ENCODE results near the gene SPRING1.
A peak's percentile ranks its signal among the peaks of the same experiment; 100 is the strongest.
"Not testable (repeated sequence)": the region's sequence is repeated elsewhere in the genome, so short reads cannot be mapped to it uniquely, and the experiment has no call there.

SPRING1 gene, protein sequence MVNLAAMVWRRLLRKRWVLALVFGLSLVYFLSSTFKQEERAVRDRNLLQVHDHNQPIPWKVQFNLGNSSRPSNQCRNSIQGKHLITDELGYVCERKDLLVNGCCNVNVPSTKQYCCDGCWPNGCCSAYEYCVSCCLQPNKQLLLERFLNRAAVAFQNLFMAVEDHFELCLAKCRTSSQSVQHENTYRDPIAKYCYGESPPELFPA

DNA sequence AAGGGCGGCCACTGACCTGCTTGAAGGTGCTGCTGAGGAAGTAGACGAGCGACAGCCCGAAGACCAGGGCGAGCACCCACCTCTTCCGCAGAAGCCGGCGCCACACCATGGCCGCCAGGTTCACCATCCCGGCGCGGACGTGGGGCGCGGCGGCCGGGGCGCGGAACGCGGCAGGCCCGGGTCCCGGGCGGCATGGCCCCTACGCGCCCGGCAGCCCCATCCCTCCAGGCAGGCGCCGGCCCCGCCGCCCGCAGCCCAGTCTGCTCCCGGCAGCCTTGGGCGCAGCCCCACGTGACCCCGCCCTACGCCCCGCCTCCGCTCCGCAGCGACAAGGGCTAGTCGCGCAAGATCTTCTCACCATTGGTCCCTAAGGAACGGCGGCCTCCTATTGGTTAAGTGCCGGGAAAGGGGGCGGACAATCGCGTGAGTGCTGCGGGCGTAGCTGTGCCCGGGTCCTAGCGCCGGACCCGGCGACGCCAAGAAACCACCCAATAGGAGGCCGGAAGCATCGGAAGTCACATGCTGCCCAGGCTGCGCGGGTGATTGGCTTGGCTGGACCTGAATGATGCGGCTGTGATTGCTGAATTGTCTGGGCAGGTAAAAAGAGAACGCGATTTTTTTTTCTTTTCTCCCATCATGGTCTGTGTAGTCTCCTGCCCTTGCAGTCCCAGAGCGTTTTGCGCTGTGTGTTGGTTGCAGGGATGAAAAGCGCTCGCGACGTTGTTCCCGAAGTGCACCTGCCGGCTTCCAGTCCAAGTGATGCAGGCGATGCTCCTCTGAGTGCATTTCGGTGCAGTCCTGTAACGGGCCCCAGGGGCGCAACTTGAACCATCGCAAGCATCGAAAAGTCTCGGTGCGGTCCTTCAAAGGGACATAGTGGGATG, at the start of gene SPRING1, which contains the start of gene RNFT2:
Gene SPRING1, minus strand, starts transcription at position 296 of the 884 bp plus-strand sequence. Its CDS starts 169 bp downstream, at position 127.
Gene RNFT2, plus strand, starts transcription at position 542 of the 884 bp plus-strand sequence. CDS start 2,183 bp downstream, outside the sequence.
- peak; percentile 100 for DNase-seq

DNA sequence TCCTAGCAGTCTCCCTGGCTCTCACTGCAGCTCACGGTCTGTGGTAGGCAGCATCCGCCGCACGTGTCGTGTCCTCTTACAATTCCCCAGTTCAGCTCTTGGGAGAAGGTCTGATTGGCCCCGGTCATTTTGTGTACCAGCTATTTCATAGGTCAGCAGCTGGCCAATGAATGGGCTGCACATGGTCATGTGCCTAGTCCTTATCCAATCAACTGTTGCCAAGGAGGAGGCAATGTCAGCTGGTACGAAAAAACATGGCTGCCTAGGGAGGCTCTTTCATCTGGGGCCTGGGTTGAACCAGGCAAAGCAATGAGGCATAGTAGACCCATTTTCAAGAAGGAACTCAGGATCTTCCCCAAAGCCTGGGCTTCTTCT, 46.4 kb upstream of the SPRING1 start:
- no peak for DNase-seq

DNA sequence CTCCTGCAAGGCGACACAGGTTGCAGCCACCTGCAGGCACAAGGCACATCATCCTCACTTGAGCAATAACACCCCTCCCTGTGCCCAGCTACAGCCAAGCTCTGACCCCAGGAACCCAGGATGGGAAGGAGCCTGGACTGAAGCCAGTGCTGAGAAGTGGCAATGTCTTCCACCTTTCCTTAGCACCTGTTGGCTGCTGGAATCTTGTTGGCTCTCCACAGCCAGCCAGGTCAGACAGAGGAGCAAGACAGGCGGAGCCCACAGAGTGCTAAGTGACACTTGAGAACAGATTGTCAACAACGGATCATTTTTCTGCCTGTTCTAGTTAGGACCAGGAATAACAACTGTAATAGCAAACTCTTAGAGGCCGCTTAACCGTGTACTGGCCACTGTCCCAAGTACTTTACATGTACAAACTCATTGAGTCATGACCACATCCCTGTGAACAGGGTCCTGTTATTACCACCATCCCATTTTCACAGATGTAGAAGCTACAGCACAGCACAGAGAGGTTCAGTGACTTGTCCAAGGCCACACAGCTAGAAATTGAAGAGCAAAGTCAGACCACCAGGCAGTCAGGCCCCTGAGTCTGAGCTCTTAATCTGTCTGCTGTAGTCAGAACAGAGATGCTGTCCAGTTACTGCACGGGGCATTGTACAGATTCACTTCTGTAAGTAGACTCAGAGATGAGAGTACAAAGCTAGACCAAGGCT, 45.8 kb upstream of the SPRING1 start:
- DNase-seq, result no peak

DNA sequence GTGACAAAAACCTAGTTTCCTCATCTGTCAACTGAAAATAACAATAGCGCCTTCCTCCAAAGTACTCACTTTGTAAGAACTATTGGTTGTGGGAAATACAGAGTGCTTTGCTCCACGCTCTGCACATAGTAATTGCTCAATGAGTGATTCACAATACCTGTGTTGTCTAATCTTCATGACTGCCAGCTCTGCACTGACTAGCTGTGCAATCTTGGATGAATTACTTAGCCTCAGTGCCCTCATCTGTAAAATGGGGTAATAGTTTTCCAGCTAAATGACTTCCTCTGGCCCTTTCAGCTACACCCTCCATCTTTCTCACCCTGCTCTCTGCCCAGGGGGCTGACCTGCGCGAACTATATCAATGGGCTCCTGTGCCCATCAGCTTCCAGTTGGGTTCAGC, 43.1 kb upstream of the SPRING1 start:
- DNase-seq, result no peak

DNA sequence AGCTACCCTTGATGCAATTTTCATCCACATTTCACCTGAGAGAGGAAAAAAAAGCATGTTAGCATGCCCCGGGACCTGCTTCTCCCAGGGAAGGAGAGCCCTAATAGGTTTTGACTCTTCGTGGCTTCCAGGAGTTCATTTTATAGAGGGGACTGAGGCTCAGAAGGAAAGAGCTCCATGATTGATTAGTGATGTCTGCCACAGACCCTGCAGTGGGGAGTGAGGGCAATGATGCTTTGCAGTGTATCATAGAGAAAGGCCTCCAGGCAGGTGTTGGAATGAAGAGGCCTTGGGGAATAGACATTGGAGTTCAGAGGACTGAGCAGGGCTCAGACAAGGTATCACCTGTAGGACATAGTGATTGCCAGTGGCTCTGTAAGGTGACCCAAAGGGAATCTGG, 41.7 kb upstream of the SPRING1 start:
- no peak for DNase-seq

DNA sequence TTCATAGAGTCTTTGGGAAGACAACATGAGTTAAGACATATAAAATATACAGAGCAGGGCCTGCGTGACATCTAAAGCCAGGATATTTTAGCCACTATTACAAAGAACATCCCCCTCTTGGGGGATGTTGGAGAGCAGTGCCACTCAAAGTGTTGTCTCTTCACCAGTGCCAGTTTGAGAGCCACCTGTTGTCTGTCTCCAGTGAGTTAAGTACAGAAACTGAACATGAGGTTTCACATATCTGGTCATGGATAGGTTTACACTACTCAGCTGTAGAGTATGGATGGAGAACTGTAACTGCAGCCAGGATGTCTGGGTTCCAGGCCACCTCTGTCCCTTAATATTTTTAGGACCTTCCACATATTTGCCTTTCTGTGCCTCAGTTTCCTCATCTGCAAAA, 39.4 kb upstream of the SPRING1 start:
- DNase-seq, result no peak

DNA sequence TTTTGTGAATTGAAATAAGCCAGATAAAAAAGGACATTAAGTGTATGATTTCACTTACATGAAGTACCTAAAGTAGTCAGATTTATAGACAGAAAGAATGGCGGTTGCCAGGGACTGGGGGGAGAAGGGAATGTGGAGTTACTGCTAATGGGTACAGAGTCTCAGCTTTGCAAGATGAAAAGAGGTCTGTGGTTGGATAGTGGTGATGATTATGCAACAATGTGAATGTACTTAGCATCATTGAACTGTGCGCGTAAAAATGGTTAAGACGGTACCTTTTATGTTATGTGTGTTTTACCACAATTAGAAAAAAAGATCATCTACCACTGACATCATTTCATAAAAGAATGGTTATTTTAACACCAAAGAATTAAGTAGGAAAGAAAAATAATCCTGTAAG, 36.2 kb upstream of the SPRING1 start:
- DNase-seq, result no peak

DNA sequence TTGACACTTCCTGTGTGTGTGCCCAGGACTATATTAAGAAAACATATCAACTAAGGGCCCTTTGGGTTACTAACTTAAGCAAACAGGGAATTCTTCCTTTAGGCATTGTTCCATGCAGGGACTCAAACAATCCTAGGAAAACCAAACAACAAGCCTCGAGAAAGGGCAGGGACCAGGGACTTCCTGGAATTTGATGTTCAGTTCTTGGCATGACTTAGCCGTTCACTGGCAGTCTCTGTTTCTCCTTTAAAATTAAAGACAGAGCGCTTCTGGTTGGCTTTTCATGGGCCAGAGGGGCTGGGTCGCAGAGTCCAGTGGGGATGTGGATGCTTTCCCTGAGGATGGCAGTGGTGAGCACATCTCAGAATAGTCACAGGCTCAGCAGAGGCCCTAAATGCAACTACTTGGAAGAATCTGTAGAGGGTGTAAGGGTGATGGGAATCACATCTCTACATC, 35.4 kb upstream of the SPRING1 start:
- no peak for DNase-seq

DNA sequence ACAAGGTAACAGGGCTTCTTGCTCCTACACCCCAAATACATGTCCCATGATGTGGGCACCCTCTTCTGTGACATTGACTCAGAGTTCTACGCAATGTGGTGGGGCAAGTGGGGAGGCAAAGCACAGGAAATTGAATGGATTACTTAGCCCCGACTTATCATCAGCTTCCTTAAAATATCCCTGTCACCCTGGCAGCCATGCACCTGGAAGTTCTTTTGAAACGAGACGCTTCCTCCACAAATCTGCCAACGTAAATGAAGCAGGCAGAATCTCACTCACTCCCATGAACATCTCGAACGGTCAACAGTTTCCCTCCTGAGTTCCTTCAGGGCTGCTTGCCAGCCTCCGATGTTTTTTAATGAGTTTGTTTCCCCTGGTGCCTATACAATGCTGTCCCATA, 33.8 kb upstream of the SPRING1 start:
- no peak for DNase-seq

DNA sequence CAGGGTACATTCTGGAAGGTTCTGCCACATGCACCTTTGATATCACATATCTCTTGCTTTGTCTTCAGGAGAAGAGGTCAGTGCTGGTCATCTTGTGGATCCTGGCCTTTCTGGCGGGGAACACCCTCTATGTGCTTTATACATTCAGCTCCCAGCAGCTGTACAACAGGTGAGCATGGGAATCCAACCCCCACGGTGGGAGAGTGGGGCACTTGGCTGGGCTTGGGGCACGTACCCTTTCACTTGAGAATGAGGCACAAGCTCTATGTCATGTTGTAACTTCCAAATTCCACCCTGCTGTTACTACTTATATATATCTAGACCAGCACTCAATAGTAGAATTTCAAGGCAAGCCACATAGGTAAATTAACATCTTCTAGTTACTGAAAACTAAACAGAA, 28.9 kb upstream of the SPRING1 start:
- no peak for DNase-seq

DNA sequence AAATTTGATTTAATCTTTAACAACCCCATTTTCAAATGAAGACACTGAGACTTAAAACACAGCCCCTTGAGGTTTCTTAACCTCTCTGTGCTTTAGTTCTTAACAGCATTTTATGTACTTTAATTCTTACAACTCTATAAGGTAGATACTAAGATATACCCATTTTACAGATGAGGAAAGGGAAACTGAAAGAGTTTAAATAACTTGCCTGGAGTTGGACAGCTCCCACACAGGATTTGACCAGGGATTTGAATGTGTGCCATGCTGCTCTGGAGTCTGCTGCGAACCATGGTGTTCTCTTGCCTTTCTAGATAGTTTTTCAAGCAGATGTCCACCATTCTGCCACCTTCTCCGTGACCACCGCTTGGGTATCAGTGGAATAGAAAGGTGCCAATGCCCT, 28.4 kb upstream of the SPRING1 start:
- no peak for DNase-seq

DNA sequence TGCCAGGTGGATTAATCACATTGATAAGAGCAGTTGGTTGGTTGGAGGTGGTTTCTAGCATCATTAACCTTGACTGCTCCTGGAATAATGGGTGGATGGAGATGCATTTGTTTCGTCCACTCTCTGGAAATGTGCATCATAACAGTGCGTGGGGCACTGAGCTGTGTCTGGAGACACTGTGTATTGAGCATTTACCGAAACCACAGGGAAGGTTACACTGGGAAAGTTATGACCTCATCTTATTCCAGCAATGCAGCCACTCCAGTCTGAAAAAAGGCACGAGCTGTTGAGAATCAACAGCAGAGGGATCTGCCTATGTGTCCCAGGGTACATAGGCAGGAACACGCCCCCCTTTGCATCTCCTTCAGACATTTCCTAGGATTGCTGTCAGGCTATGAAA, 27.4 kb upstream of the SPRING1 start:
- DNase-seq, result no peak

DNA sequence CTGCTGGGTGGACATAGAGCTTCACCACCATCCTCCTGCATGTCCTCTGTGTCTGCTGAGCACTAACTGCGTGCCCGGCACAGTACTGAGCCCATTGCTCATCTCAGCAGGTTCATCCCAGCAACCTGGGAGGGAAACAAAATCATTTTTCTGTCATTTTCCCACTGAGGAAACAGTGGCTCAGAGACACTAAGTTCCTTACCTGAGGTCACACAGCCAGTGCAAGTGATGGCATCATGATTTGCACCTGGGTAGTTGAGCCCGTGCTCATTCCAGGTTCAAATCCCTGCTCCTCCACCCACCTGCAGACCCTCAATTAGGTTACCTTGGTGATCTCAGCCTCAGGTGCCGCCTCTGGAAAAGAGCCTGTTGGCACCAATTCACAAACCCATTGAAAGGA, 23.6 kb upstream of the SPRING1 start:
- no peak for DNase-seq

DNA sequence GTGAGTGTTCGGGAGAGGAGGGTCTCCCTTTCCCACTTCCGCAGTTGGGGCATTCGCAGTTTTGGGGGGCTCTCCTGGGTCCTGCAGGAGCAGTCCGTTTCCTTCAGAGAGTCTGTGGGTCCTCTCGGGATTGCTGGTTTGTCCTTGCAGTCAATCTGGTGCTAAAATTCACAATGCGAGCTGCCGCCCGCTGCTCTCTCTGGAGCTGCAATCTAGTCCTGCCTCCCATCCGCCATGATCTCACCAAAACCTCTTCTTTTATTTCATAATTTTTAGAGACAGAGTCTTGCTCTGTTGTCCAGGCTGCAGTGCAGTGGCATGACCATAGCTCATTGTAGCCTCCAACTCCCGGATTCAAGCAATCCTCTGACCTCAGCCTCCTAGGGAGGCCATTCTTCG, 22.8 kb upstream of the SPRING1 start:
- no peak for DNase-seq

DNA sequence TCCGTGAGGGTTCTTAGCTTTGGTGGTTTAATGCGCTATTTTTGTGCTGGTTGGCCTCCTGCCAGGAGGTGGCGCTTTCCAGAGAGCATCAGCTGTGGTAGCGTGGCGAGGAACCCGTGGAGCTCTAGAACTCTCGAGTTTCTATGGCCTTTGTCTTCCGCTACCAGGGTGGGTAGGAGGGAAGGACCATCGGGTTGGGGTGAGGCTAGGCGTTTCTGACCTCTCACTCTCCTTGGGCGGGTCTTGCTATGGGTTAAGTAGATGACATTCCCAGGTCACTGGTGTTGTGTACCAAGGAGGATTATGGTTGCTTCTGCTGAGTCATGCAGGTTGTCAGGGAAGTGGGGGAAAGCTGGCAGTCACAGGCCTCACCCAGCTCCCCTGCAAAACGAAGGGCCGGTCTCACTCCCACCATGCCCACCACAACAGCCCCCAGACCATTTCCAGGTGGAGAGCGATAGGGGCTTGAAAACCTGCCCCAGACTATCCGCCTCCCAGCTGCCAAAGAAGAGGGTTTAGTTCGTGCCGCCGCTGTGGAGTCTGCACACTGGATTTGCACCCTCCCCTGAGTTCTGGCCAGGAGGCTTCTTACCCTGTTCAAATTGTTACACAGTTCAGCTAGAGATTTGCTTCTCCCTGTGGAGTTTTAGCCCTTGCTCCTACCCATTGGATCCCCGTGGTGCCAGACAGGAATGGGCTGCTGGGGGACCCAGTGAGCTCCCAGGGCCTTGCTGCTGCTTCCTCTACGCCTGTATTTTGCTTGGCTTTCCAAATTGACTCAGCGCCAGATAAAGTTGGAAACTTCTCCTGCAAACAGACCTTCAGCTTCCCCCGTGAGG, 22.1 kb upstream of the SPRING1 start:
- peak; percentile 41 for DNase-seq

DNA sequence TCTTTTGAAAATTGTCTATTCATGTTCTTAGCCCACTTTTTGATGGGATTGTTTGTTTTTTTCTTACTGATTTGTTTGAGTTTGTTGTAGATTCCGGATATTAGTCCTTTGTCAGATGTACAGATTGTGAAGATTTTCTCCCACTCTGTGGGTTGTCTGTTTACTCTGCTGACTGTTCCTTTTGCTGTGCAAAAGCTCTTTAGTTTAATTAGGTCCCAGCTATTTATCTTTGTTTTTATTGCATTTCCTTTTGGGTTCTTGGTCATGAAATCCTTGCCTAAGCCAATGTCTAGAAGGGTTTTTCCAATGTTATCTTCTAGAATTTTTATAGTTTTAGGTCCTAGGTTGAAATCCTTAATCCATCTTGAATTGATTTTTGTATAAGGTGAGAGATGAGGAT, 16.9 kb upstream of the SPRING1 start:
- DNase-seq, result not testable (repeated sequence)

DNA sequence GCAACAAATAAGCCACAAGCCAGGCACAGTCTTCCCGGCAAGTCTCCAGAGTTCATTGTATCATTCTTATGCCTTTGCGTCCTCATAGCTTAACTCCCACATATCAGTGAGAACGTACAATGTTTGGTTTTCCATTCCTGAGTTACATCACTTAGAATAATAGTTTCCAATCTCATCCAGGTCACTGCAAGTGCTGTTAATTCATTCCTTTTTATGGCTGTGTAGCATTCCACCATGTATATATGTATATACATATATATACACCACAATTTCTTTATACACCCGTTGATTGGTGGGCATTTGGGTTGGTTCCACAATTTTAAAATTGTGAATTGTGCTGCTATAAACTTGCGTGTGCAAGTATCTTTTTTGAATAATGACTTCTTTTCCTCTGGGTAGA, 16.2 kb upstream of the SPRING1 start:
- DNase-seq, result not testable (repeated sequence)

DNA sequence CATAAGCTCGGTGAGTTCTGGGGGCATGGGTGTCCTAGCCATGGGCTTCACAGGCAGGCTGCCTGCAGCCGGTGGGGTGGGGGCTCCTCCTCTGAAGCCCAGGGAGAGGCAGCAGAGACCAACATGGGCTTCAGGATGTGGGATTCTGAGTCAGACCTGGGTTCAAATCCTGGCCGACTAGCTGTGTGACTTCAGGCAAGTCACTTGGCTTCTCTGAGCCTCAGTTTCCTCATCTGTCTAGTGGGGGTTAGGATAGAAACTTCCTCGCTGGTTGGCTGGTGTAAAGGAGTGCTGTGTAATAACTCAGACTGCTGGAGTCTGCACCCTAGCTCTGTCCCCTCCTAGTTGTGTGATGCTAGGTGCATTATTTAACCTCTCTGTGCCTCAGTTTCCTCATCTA, 12.4 kb upstream of the SPRING1 start:
- DNase-seq, result no peak

DNA sequence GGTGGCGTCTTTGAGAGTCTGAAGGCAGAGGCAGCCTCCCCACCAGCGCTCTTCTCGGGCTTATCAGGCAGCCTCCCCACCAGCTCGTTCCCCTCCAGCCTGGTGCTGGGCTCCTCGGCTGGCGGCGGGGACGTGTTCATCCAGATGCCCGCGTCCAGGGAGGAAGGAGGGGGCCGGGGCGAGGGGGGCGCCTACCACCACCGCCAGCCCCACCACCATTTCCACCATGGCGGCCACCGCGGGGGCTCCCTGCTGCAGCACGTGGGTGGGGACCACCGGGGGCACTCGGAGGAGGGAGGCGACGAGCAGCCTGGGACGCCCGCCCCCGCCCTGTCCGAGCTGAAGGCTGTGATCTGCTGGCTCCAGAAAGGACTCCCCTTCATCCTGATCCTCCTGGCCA, 12.0 kb upstream of the SPRING1 start:
- DNase-seq, result no peak

DNA sequence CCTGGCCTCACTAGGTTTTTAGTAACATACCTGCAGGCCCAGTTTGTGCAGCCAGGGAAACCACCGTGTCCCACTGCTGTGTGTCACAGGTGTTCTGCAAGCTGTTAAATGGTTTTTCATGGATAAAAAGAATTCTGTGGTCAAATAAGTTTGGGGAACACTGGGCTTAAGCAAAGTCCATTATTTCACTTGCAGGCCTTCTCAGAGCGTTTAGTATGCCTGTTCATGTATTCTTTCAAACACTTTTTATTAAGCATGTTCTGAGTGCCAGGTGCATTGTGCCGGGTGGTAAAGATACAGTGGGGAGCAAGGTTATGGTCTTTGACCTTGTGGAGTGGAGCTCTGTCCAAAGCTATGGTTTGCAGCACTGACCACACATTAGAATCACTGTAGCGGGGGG, 7.7 kb upstream of the SPRING1 start:
- no peak for DNase-seq

DNA sequence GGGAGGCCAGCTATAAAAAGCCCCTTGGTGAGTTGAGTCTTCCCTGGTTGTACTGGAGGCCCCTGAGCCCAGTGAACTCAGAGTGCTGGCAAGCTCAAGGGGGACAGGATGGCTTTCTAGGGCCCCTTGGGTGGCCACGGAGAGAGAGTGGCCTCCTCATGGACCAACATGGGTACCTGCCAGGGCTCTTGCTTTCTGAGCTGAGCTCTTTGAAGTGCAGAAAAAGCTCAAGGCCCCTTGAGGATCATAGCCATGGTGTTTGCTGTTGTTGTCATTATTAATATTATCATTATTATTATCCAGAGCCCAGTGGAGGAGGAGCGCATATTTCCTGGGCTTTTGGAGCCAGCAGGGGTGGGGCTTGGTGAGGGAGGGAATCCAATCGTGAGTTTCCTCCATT, 6.9 kb upstream of the SPRING1 start:
- DNase-seq, result peak; percentile 46

DNA sequence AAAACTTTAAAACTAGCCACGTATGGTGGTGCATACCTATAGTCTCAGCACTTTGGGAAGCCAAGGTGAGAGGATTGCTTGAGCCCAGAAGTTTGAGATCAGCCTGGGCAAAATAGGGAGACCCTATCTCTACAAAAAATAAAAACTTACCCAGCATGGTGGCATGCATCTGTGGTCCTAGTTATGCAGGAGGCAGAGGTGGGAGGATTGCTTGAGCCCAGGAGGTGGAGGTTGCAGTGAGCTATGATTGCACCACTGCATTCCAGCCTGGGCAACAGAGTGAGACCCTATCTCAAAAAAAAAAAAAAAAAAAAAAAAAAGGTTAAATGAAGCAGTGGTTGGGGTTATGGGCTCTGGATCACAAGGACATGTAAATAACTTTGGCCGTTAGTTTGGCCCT, 4.9 kb upstream of the SPRING1 start:
- DNase-seq, result not testable (repeated sequence)

Data from right hindlimb (tissue), 1 donor.